Subcutaneous adipose tissue (tissue), 4 donors: ENCODE data around the gene AQP5. TPM values are rescaled to one million over a fixed set of nuclear protein-coding genes. Genes with fewer than 3 reads are reported as not detected.

Experiments
- total RNA-seq, 4 donors: library from RNA; depleted of rRNA; stranded (reverse); fragments of >200 nt; gene quantifications; one replicate each; pipeline ENCODE4 v1.1.0, GENCODE V29; 2016
- TF ChIP-seq, protein P1 (sequence below): fragments of 450-650 bp; IDR thresholded peaks from one replicate; pipeline ENCODE4 v1.5.1; 2016; ENCODE audit warnings: low read depth, mild to moderate bottlenecking, control low read depth, antibody characterized with exemption, moderate library complexity

Gene AQP5
- total RNA-seq = not detected

DNA sequence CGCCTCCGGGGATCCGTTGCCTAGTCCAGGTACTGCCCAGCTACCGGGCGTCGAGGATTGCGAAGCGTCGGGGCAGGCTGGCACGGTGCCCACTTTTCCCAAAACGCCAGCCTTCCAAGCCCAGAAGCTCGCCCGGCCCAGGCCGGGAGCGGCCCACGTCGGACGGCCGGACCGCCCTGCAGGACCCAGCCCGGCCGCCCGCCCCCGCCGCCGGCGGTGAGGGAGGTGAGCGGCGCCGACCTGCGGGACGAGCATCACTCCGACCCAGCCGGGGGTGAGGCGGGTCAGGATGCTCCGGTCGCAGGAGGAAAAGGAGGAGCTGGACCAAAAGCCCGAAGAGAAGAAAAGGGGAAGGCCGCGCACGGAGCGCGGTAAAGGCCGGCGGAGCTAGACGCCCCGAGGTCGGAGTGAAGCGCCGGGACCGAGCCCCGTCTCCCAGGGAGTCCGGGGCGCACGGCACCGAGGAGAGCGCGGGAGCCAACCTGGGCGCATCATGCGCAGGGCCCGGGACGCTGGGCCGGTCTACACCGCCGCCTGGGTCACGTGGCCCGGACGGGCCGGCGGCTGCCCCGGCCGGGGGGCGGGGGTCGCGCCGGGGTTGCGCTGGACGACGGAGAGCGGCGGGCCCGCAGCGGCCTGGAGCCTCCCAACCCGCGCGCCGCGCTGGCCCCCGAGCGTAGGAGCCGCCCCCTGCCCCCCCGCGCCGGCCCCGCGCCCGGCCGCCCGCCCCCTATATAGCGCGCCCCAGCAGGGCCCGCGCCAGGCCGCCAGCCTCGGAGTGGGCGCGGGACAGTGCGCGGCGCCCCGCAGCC, at the start of gene AQP5:
Gene AQP5 (plus strand): TSS at position 762 of the 812 bp plus-strand sequence. CDS start 146 bp downstream, outside the sequence.
- TF ChIP-seq, protein P1, sequence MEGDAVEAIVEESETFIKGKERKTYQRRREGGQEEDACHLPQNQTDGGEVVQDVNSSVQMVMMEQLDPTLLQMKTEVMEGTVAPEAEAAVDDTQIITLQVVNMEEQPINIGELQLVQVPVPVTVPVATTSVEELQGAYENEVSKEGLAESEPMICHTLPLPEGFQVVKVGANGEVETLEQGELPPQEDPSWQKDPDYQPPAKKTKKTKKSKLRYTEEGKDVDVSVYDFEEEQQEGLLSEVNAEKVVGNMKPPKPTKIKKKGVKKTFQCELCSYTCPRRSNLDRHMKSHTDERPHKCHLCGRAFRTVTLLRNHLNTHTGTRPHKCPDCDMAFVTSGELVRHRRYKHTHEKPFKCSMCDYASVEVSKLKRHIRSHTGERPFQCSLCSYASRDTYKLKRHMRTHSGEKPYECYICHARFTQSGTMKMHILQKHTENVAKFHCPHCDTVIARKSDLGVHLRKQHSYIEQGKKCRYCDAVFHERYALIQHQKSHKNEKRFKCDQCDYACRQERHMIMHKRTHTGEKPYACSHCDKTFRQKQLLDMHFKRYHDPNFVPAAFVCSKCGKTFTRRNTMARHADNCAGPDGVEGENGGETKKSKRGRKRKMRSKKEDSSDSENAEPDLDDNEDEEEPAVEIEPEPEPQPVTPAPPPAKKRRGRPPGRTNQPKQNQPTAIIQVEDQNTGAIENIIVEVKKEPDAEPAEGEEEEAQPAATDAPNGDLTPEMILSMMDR = no peak

DNA sequence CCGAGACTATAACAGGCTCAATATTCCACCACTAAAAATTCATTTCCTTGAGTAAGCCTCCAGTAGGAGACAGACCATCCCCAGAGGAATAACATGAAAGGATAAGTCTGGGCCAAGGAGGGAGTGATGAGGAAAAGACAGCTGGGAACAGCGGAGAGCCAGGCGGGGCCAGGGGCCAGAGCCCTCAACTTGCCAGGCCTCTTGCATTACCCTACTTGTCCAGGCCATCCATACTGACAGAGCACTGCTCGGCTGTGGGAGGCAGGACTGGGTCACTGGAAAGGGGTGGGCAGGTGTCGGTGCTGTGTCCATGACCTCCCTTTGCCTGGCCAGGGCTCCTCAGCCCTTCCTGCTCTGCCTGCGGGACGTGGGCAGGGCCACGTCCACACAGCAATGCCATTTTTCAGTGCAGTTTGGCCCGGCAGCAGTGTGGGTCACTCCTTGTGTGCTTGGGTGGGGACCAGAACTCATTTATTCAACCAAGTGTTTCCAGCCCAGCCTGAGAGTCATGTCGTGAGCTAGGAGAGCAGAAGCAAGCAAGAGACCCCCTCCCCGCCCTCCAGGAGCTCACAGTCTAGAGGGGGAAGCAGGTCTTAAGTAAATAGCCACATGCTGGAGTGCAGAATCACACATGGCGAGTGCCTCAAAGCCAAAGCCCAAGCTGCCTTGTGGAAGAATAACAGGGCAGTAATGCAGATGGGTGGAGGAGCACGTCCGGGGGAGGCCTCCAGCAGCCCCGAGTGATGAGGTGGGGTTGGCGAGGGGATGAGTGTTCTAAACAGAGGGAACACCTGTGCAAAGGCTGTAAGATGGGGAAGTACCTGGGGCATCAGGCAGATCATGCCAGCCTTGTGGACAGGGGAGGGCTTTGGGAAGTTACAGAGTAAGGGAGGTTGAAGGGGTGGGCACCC, 49.1 kb upstream of the AQP5 start:
- TF ChIP-seq, protein P1 = no peak

DNA sequence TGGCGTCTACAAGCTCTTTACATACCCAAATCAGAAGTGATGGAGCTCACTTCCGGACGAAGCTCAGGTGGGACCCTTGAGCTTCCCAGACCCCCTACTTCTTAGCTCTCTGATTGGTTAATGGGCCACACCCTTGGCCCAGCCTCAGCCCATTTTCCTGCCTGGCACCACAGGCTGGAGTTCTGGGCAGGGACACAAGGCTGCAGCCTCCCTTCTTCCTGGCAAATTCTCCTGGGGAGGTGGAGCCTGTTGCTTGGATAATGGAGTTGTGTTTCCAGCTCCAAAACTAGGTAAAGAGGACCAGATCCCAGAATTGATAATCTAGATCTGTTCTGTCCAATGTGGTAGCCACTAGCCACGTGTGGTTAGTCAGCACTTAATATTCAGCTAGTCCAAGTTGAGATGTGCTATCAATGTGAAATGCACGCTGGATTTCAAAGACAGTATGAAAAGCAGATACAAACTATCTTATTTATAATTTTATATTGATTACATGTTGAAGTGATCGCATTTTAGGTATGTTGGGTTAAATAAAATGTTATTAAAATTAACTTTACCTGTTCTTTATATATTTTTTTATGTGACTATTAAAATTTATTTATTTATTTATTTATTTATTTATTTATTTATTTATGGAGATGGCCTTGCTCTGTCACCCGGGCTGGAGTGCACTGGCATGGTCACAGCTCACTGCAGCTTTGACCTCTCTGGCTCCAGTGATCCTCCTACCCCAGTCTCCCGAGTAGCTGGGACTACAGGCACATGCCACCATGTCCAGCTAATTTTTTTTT, 45.3 kb upstream of the AQP5 start:
- TF ChIP-seq, protein P1 = no peak

DNA sequence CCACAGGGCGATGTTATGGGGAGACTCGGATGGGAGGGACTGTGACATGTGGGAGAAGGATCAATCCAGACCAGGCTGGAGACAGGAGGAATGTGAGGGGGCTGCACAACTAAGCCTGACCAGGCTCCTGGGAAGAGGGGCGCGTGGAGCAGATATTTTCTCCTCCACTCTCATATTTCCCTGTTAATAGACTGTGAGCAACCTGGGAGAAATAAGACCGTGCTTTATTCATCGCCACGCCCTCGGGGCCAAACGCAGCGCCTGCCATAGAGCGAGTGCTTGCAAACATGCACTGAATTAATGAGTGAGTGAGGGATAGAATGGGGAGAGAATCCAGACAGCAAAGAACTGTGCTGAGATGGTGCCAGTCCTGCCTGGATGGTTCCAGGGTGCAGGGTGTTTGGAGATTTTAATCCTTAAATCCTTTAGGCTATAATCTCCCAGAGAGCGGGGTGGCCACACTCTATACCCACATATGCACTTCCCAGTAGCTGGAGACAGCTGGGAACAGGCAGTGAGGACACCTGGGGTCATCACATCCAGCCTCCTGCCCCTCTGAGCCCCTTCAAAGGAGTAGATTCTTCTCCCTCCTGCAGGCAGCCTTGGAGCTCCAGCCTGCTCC, 44.4 kb upstream of the AQP5 start:
- TF ChIP-seq, protein P1 = no peak

DNA sequence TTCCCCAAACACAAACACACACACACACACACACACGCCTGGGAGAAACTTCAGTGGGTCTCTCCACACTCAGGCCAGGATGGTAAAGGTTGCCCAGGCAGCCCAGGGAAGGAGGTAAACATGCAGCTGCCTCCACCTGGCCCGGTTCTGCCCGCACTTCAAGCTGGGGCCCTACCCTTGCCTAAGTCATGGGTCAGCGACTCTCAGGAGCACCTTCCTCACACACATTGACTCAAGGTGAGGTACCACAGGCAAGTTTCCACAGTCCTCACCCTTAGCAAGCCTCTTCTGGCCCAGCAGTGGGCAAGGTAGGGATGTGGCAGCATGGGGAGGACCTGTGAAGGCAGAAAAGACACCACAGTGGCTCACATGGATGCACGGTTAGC, 43.9 kb upstream of the AQP5 start:
- TF ChIP-seq, protein P1 = no peak

DNA sequence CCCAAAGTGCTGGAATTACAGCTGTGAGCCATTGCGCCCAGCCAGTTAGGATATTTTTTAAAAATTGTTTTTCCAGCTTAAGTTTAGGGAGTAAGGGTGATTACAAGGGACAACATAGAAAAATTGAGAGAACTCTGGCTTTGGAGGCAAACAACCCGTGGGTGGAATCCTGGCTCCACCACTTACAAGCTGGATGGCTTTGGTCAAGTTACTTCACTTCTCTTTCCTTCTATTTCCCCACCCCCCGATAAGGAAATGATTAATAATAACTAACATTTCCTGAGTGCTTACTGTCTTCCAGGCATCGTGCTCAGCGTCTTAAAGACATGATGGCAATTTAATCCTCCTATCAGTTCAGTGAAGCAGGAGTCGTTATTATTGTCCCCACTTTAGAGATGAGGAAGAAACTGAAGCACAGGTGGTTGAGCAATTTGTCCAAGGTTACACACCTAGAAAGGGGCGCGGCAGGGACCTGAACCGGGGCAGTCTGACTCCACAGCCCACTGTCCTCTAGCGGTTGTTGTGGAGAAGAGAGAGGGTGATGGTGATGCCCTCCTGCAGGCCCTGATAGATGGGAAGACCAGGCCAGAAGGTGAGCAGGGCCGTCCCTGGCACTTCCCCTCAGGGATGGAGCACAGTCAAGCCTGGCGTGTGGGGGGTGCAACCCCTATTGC, 41.3 kb upstream of the AQP5 start:
- TF ChIP-seq, protein P1 = no peak
